ENCODE data around the gene RSRP1. TPM values are rescaled to one million over a fixed set of nuclear protein-coding genes. Genes with fewer than 3 reads are reported as not detected.

Gene RSRP1
- total RNA-seq, 1 experiment from 2014 or later: 55.1 TPM

- WGBS (ENCODE audit: extremely low coverage, insufficient read length, low lambda C conversion rate): no CpG with 5 or more reads among the region's 18 CpGs
- H3K79me1 ChIP-seq (ENCODE audit: insufficient read depth, low read depth, low read length, poor library complexity, severe bottlenecking): no peaks in the 10 kb centered on the region
- no peak overlapping the region for H2AFZ ChIP-seq (ENCODE audit: low read length)
- peaks cover 25% of the 10 kb centered on the region in 2 experiments for H3K4me1 Mint-ChIP-seq
- no peak overlapping the region for H3K4me3 Mint-ChIP-seq
- H2BK12ac ChIP-seq (ENCODE audit: insufficient read length, low read depth, low read length): no peak overlapping the region
- no peaks in the 10 kb centered on the region for H4K20me1 ChIP-seq (ENCODE audit: control insufficient read depth, insufficient read depth, insufficient read length)
- H3K36me3 Mint-ChIP-seq (ENCODE audit: insufficient read depth in 1 of 3, low read depth in 3 of 3): no peaks in the 10 kb centered on the region
- H3K23me2 ChIP-seq (ENCODE audit: insufficient read length, low read depth, low read length, poor library complexity, severe bottlenecking): no peaks in the 10 kb centered on the region
- H4K91ac ChIP-seq (ENCODE audit: insufficient read length, low read depth, low read length): no peak overlapping the region
- H3K4ac ChIP-seq (ENCODE audit: low read depth, low read length): no peak overlapping the region
- no peaks in the 10 kb centered on the region for H3K9me3 Mint-ChIP-seq
- no peak overlapping the region for H2BK15ac ChIP-seq (ENCODE audit: low read depth, low read length)
- H3K56ac ChIP-seq (ENCODE audit: insufficient read length, low read depth, low read length): no peak overlapping the region
- H3K4me2 ChIP-seq (ENCODE audit: insufficient read depth, insufficient read length, low read length): no peak overlapping the region
- no peak overlapping the region for H3K18ac ChIP-seq (ENCODE audit: insufficient read length, low read depth, low read length)
- no peak for DNase-seq
- H3T11ph ChIP-seq (ENCODE audit: low read length): no peak overlapping the region
- H3K79me2 ChIP-seq (ENCODE audit: insufficient read depth, low read length): no peaks in the 10 kb centered on the region
- no peak overlapping the region for H3K14ac ChIP-seq (ENCODE audit: insufficient read depth, low read length)
- H2BK120ac ChIP-seq (ENCODE audit: low read depth, low read length, poor library complexity, severe bottlenecking): no peak overlapping the region
- H3K27me3 Mint-ChIP-seq (ENCODE audit: low read depth): no peaks in the 10 kb centered on the region
- H4K8ac ChIP-seq (replicated peaks; ENCODE audit: insufficient read length, low read depth, low read length): no peak overlapping the region
- peaks cover 3% of the 10 kb centered on the region; the same call in 1 of the 2 replicates for H3K4me1 ChIP-seq (ENCODE audit: insufficient read depth, low read length)
- H2BK5ac ChIP-seq (ENCODE audit: insufficient read length, low read length): no peak overlapping the region
- 0 out of 7 replicates have a peak overlapping the region, but pooled peaks of 1 of the 3 experiments have one; percentile 13 for H3K27ac Mint-ChIP-seq
- no peak overlapping the region for H4K5ac ChIP-seq (ENCODE audit: insufficient read length, low read depth, low read length)
- TF ChIP-seq CTCF (conservative IDR thresholded peaks at IDR 0.05): no peak
- H3K9me3 ChIP-seq (ENCODE audit: control insufficient read depth, low read depth, low read length): no peaks in the 10 kb centered on the region
- no peak overlapping the region for H2AK5ac ChIP-seq (ENCODE audit: insufficient read length, low read length)
- no peak overlapping the region for H2BK20ac ChIP-seq (ENCODE audit: low read depth, low read length, poor library complexity, severe bottlenecking)
- H3K27ac ChIP-seq (ENCODE audit: insufficient read length, low read depth, low read length): no peak overlapping the region
- no peak overlapping the region for H3K23ac ChIP-seq (ENCODE audit: insufficient read length, low read depth, low read length)
- no peak overlapping the region for H3K9ac ChIP-seq (ENCODE audit: extremely low read depth, insufficient read length, low read length)
- no peaks in the 10 kb centered on the region for H3K27me3 ChIP-seq (ENCODE audit: insufficient read depth, low read length)
Observed at GRCh38 chr1:25255706-25256577, 8.7 kb upstream of the RSRP1 start.
